ENCODE data around the gene RPA1.

Gene RPA1

GRCh38 chr17:1912146-1912545 is 82.3 kb downstream of the RPA1 start:
- DNase-seq = no peak

- no peak for DNase-seq
Observed at GRCh38 chr17:1913702-1914101, 83.9 kb downstream of the RPA1 start.

GRCh38 chr17:1914661-1915083 is 84.9 kb downstream of the RPA1 start:
- DNase-seq = no peak

GRCh38 chr17:1915889-1916288 is 86.1 kb downstream of the RPA1 start:
- DNase-seq = no peak

GRCh38 chr17:1916316-1916715 is 86.5 kb downstream of the RPA1 start:
- no peak for DNase-seq

- DNase-seq = no peak
Observed at GRCh38 chr17:1916963-1917715, 87.3 kb downstream of the RPA1 start.

GRCh38 chr17:1918346-1919162 is 88.7 kb downstream of the RPA1 start:
- no peak for DNase-seq

GRCh38 chr17:1919201-1919600 is 89.4 kb downstream of the RPA1 start:
- DNase-seq = no peak

- DNase-seq = no peak
Observed at GRCh38 chr17:1920948-1921351, 91.1 kb downstream of the RPA1 start.

- no peak for DNase-seq
Observed at GRCh38 chr17:1928976-1929375, 99.2 kb downstream of the RPA1 start.

GRCh38 chr17:1930337-1930645 is 100.5 kb downstream of the RPA1 start:
- no peak for DNase-seq

- DNase-seq = no peak
Observed at GRCh38 chr17:1931844-1932579, 102.2 kb downstream of the RPA1 start.

GRCh38 chr17:1933875-1934715 is 104.3 kb downstream of the RPA1 start:
- DNase-seq = no peak

- no peak for DNase-seq
Observed at GRCh38 chr17:1934901-1935300, 105.1 kb downstream of the RPA1 start.

- no peak for DNase-seq
Observed at GRCh38 chr17:1936766-1937165, 107.0 kb downstream of the RPA1 start.

- DNase-seq = no peak
Observed at GRCh38 chr17:1937461-1937860, 107.7 kb downstream of the RPA1 start.

- DNase-seq = no peak
Observed at GRCh38 chr17:1939981-1940809, 110.4 kb downstream of the RPA1 start.

GRCh38 chr17:1940810-1941185 is 111.0 kb downstream of the RPA1 start:
- no peak for DNase-seq

GRCh38 chr17:1941272-1942065 is 111.7 kb downstream of the RPA1 start:
- no peak for DNase-seq

- DNase-seq = no peak
Observed at GRCh38 chr17:1942066-1942365, 112.2 kb downstream of the RPA1 start.

Data from fibroblast of skin of abdomen (primary cell).